GM18511 (cell line): ENCODE measurements around the gene PCID2.
A peak's percentile ranks its signal among the peaks of the same experiment; 100 is the strongest.

Experiments
- ATAC-seq: cut with Tn5 transposase; IDR thresholded peaks from one replicate; pipeline ENCODE4 v1.9.1; 2021; ENCODE audit warnings: mild to moderate bottlenecking, moderate library complexity; ENCODE audit not compliant: unreplicated experiment

PCID2 gene

DNA sequence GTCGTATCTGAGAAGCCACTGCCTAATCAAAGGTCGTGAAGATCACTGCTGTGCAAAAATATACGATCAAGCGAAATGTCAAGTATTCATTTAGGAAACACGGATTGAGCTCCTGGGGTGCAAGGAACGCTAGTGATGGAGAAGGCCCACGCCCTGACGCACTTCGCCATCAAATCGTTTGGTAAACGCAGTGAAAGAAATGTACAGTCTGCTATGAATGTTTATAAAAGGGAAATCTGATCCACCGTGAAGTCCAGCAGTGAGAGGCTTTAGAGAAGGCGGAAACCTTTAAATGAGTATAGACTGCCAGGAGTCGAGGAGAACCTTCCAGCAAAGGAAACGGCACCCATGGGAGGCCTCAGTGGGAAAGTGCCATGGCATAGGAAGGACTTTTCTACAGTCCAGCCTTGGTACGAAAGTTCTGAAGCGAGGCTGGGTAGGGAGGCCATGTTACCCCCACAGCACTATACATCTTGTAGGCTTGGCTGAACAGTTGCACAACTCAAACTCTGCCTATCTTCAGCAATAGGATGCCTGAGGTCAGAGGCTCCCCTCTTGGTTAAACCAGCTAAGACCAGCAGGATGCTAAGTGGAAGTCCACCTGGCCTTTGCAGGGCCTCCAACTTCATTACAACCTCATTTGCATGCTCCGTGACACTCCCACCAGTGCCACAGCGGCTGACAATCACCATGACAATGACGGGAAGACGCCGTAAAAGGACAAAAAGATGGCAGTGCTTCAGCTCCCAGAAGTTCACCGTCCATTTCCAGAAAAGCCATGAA, 20.4 kb downstream of the PCID2 start:
- ATAC-seq, result no peak

DNA sequence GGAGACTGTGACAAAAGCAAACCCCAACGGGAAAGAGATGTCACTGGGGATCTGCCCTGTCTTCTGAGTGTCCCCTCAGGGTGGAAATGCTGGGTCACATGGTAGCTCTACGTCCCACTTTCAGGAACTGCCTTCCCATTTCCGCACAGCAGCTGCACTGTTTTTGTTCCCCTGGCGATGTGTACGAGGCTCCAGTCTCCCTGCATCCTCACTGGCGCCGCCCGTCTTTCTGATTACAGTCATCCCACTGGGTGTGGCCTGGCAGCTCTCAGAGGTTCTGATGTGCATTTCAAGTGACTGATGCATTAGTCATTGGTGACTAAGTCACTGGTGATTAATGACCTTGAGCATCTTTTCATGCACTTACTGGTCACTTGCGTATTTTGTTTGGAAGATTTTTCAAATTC, 21.2 kb downstream of the PCID2 start:
- no peak for ATAC-seq

DNA sequence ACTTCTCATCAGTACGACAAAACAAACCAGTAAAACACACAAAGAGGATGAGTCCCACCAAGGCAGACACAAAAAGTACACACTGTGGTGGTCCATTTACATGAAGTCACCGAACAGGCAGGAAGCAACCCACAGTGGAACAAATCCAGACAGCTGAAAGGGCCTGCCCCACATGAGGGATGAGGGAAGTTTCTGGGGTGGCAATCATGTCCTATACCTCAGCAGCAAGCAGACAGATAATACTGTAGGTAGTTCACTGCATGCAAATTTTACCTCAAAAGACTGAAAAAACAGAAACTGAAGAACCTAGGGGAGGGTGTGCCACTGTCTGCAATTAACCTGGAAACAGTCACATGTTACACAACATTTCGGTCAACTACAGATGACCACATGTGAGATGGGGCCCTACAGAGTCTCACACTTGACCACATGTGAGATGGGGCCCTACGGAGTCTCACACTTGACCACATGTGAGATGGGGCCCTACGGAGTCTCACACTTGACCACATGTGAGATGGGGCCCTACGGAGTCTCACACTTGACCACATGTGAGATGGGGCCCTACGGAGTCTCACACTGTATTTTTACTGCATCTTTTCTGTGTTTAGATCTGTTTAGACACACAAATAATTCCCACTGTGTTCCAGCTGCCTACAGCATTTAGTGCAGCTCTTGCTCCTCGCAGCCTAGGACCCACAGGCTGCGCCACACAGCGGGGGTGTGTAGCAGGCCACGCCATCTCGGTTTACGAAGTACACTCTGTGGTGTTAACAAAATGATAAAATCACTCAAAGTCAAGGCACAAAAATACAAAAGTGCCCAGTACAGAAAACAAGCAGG, 22.2 kb downstream of the PCID2 start:
- peak; percentile 94 for ATAC-seq

DNA sequence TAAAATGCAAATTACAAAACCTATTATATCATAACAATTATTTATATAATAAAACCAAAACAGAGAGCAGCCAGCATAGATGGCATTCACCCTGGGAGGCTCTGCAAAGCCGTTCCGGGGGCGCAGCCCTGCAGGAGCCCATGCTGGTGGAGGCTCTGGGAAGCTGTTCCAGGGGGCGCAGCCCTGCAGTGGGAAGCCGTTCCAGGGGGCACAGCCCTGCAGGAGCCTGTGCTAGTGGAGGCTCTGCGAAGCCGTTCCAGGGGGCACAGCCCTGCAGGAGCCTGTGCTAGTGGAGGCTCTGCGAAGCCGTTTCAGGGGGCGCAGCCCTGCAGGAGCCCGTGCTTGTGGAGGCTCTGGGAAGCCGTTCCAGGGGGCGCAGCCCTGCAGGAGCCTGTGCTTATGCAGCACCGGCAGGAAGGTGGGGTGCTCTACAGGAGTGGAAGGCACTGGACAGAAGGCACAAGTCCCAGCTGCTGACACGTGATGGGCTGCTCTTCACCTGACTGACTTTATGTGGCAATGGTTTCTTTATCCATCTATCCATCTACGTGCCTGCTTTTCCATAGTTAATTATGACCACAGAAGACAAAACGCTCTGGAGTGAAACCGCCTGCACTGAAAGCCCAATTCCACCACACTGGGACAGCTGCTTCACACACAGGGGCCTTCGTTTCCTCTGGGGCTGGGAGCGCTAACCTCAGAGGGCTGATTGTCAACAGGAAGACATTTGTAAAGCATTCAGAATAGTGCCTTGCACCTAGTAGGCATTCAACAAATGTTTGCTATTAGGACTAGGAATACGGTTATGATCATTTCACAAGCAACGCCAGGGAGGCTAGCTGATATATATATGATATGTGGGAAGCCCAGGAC, 23.7 kb downstream of the PCID2 start:
- ATAC-seq, result no peak

DNA sequence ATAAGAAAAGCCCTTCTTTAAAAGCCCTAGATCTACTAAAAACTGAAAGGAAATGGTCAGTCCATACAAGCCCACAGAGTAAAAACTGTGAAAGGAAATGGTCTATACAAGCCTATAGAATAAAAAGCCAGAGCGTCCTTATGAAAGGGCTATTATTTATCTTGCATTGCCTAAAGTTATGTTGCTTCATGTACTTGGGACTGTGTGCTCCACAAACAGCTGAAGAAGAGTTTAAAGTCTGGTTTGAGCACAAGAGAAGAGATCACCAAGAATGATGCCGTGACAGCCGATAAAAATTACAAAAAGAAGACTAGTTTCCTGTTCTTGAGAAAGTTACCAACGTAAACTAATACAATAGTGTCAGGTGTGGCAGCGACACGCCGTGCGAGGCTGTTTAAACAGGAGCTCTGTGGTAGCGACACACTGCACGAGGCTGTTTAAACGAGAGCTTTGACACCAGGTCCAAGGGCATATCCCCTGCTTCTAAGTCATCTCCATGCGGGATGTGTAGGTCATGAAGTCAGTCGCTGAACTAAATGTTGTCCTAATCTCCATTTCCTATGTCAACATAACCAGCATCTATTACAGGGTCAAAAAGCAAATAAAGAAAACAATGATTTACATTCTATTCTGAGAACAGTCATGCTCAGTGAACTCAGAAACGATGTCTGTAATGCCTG, 24.9 kb downstream of the PCID2 start:
- ATAC-seq, result no peak

DNA sequence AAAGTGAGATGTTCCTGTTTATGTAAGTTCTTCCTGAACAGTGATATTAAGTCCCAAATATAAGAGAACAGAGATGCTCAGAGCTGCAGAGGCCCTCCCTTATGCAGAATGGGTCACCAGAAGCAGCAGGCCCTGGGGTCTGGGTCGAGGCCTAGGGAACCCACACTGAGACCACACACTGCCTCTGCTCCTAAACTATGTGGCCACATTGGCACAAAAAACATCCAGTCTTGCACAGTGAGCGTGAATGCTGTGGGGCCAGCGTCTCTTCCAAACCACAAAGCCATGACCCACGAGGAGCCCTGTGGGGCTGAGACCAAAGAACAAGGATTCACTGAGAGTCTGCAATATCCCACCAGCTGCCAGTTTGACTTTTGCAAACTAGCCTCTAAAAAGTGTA, 26.4 kb downstream of the PCID2 start:
- ATAC-seq, result no peak

DNA sequence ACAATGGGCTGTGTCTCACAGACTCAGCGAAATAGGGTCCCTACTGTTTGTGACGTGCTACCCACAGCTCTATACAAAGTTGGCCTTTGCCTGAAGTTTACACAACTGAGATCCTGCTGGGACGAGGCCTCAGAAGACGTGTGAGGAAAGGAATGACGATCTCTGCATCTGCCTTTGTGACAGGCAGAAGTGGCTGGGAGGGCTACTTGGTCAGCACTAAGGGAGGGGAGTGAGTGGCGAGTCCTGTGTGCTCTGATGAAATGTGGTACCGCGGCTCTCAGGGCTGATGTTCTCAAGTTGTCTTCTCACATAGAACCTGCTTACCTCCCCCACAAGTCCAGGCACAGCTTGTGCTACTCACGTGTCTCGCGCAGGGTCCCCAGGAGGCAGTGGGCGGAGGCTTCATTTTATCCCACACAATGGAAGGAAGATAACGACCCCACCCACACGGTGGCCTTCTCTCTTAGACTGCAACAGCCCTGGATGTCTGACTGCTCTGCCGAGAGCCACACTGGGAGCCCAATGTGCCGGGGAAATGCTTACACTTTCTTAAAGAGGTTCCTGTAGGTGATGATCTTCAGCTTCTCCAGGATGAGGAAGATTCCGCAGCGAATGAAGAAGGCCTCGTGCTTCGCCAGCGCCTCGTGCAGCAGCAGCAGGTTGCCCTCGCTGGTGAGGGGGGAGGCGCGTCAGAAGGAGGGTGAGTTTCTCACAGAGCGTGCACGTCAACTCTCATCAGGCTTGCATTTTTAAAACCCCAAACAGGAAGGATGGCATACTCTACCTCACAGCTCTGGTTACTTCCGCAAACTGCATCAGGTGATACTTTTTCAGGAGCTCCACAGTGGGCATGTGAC, 28.9 kb downstream of the PCID2 start:
- no peak for ATAC-seq

DNA sequence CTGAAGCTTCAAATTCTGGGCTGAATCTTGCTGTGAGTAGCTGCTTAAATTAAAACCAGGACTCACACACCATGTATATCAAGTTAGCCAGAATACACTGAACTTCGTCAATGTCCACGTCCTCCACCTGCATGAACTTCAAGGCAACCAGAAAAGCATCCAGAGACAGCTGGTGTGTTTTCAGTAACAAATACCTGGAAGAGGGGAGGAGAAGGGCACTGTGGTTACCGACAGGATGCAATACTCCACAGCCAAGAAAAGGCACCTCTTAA, 29.6 kb downstream of the PCID2 start:
- no peak for ATAC-seq

DNA sequence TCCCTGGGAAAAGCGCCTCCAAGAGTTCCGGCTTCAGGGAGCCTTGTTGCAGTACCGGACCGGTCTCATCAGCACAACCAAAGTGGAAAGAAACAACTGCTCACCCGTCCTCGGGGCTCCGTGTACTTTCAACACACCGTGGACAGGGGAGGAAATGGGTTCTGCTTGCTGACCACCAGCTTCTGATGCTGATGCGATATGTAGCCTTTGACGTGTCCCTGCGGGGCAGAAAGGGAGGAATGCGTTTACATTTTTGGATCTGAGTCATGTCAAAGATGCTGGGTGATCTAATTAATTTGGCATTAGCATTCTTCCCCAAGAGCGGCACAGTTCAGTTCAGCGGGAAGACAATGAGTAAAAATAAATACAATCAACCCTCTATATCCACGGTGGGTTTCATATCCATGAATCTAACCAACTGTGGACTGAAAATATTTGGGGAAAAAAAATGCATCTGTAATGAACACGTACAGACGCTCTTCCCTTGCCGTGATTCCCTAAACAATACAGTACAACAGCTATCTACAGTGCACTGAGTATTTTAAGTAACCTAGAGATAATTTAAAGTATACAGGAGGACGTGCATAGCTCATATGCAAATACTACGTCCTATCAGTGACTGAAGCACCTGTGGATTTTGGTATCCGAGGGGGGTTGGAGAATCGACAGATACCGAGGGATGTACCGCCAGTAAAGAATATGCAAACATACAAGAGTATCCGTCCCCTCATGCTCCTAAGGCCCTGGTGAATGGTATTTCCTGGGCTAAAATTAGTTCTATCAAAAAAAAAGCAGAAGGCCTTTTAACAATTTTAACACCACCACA, 30.2 kb downstream of the PCID2 start:
- no peak for ATAC-seq

DNA sequence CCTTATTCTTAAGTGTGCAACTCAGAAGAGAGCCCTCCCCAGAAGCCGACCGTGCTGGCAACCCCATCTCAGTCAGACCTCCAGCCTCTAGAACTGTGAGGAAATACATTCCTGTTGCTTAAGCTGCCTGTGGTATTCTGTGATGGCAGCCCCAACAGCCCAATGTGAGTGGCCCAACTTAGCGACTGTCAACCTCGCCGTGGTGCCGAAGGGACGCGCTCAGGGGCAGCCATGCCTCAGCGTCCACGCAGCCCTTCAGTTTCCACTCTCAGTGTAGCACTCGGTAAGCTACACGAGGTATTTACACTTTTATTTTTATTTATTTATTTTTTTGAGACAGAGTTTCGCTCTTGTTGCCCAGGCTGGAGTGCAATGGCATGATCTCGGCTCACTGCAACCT, 31.6 kb downstream of the PCID2 start:
- ATAC-seq, result no peak

DNA sequence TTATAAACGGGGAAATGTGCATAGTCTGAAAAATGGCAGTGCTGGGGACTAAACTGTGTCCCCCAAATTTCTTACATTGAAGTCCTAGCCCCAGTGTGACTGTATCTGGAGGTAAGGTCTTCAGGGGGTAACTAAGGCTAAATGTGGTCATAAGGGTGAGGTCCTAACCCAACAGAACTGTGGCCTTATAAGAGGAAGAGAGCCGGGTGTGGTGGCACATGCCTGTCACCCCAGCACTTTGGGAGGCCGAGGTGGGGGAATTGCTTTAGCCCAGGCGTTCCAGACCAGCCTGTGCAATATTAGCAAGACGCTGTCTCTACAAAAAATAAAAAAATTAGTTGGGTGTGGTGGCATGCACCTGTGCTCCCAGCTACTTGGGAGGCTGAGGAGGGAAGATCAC, 32.2 kb downstream of the PCID2 start:
- no peak for ATAC-seq

DNA sequence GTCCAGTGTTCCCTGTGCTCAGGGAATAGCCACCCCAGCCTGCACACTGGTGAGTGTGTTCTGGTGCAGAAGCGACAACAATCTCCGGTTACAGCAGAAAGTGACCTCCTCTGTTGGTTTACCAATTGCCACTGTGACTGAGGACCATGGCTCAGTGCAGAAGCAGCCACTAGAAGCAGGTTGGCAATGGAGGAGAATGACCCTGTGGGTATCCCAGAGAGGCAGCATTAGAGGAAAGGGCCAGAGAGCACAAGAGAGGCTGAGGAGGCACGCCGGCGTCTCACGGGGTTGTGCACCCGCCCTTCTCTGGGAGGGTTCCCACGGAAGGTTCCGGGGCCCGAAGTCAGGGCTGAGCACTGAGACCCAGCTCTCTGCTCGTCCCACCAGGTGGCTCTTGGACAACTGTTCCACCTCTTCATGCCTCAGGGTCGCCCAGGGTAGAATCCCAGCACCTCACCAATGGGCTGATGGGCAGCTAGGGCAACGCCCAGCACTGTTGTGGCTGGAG, 36.0 kb downstream of the PCID2 start:
- no peak for ATAC-seq

DNA sequence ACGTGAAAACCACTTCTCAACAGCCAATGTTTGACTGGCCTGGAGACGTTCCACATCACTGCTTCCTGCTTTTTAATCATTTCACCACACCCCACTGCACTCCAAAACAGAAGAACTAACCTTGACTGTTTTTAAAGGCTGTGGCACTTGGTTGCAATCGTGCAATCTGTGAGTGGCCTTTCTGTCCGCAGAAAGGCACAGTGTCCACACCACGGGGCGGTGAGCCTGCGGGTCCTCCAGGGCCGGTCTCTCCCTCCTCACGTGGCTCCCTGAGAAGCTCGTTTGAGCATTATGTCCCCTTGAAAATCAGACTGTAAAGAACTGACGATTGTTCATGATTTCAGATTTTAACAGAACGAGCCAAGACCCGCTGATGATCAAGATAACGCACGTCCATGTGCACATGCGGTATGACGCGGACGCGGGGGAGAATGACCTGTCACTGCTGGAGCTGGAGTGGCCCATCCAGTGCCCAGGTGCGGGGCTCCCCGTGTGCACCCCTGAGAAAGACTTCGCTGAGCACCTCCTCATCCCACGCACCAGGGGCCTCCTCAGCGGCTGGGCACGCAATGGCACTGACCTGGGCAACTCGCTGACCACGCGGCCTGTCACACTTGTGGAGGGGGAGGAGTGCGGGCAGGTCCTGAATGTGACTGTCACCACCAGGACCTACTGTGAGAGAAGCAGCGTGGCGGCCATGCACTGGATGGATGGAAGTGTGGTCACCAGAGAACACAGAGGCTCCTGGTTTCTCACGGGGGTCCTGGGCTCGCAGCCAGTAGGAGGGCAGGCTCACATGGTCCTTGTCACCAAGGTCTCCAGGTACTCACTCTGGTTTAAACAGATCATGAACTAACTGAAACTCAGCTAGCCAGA, 37.0 kb downstream of the PCID2 start:
- ATAC-seq, result no peak

DNA sequence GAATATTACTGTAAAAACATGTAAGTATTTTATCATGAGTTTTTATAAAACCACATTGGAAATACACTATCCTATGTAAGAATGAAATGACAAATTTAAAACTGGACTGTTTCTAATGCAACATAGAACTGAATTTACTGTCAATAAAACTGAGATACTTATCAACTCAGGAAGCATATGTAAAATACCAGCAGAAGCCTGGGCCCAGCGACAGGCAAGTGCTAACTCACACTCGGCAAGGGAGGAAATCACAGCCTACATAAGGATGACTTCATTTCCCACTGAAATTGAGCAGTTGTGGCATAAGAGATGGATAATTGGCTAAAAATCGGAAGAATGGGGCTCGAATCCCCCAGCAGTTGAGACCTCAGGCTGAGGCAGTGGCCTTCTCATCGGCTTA, 38.0 kb downstream of the PCID2 start:
- no peak for ATAC-seq

DNA sequence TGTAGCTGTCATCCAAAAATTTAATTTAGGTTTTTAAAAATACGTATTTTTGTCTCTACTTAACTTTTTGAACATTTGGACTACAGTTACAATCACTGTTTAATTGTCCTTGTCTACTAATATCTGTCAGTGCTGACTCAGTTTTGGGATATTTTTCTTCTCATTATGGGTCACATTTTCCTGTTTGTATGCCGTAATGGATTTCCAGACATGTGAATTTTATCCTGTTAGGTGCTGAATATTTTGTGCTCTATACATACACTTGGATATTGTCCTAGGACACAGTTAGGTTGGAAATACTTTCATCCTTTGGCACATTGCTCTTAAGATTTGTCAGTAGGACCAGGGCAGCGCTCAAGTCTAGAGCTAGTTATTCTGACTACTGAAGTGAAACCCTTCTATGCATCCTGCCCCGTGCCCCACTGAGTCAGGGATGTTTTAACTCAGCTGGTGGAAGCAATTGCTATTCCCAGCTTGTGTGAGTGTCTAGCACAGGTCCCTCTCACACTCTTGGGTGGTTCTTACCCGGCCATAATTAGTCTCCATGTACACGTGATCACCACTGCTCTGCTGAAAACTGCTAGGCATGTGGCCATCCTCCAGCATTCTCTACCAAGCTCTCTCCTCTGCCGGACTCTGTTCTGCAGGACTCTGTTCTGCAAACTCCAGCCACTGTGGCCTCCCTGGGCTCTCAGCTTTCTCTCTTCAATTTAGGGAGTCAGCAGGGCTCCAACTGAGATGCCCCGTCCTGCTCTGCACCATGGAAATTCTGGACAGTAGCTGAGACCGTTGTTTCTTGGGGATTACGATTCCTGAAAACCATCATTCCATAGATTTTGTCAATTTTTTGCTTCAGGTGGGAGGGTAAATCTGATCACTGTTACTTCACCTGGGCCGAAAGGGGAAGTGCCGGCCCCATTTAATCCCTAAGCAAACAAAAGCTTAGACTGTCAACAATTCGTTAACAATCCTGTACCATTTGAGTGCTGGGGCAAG, 38.9 kb downstream of the PCID2 start:
- no peak for ATAC-seq

DNA sequence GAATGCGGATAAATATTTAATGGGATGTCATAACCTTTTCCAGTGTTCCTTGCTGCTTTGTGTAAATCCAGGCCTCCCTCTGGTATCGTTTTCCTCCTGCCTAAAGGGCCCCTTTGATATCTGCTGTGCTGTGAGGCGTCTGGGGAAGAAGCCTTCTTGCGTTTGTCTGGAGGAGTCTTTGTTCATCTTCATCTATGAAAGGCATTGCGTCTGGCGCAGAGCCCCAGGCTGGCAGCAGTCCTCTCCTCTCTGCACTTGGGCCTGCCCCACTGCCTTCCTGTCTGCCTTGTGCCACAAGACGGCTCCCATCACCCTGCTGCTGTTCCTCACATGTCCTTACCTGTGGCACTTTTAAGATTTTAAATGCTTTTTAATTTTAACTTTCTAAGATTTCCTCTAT, 40.3 kb downstream of the PCID2 start:
- ATAC-seq, result no peak

DNA sequence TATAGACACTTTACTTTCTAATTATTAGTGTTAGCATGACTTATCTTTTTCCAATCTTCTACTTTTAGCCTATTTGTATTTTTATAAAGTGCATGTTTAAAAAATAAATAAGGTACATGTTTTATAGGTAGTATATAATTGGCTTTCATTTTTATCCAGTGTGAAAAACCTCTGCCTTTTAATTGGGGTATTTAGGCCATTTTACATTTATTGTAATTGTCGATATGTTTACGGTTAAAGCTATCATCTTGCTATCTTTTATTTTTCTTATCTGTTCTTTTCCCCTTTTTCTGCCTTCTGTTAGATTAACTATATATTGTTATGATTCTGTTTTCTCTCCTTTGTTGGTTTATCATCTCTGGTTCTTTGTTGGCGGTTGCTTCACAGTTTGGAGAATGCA, 40.9 kb downstream of the PCID2 start:
- no peak for ATAC-seq
